HG02759 (cell line): Measurements from ENCODE around the gene ATG7.

ENCODE experiments used
- ATAC-seq: cut with Tn5 transposase; IDR thresholded peaks from one replicate; pipeline ENCODE4 v1.9.1; 2021; ENCODE audit warnings: mild to moderate bottlenecking, moderate library complexity; ENCODE audit not compliant: unreplicated experiment

ATG7 gene, protein sequence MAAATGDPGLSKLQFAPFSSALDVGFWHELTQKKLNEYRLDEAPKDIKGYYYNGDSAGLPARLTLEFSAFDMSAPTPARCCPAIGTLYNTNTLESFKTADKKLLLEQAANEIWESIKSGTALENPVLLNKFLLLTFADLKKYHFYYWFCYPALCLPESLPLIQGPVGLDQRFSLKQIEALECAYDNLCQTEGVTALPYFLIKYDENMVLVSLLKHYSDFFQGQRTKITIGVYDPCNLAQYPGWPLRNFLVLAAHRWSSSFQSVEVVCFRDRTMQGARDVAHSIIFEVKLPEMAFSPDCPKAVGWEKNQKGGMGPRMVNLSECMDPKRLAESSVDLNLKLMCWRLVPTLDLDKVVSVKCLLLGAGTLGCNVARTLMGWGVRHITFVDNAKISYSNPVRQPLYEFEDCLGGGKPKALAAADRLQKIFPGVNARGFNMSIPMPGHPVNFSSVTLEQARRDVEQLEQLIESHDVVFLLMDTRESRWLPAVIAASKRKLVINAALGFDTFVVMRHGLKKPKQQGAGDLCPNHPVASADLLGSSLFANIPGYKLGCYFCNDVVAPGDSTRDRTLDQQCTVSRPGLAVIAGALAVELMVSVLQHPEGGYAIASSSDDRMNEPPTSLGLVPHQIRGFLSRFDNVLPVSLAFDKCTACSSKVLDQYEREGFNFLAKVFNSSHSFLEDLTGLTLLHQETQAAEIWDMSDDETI

DNA sequence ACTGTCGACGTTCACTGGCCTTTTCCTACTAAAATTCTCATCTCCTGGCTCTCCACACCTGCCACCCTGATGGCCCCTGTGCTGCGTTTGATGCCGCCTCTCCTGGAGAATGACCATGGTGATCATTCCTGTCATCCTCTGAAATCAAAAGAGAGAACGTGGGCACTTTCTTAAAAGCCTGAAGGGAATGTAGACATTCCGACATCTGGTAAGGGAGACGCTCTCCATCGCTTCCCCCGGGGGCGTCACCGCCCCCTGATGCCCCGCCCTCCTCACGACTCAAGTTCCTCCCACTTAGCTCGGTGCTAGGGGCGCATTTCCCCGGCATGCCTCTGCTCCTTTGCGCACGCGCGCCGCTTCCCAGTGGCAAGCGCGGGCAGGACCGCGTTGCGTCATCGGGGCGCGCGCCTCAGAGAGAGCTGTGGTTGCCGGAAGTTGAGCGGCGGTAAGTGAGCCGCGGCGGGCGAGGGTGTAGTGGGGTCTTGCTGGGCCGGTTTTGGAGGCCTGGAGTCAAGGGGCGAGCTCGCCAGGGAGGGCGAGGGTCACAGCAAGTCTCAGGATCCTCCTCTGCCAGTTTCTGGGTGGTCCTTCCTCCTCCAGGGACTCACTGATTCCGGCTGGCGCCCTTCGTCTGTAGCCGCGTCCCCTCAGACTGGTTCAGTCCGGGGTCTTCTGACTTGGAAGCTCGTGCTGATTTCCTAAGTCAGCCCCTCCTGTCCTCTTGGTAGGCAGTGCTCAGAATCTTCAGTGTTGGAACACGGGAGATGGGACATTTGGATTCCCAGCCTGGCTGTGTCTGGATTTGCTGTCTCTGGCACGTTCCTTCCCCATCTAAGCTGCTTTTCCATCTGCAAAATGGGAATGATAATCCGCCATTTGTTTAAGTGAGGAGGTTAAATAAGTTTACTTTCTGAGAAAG, at the start of gene ATG7:
Gene ATG7 (plus strand): TSS at position 412 of the 919 bp plus-strand sequence. CDS start 26,299 bp downstream, outside the sequence.
- peak; percentile 99 for ATAC-seq

DNA sequence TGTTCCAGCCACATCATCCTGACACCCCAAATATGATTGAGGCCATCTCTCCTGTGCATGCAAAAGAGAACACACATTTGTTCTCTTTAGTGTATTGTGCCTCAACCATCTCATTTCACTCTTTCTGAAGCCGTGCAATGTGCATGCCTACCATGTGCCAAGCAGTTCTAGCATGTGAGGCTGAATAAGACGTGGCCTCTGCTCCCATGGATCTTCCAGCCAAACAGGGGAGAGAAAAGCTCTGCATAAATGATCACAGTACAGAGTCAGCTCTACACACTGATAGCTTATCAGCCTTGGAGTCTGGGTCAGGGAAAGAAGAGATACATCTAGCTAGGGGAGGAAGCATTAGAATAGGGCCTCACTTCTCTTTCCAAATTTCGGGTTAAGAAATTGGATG, 48.2 kb upstream of the ATG7 start:
- ATAC-seq = no peak

DNA sequence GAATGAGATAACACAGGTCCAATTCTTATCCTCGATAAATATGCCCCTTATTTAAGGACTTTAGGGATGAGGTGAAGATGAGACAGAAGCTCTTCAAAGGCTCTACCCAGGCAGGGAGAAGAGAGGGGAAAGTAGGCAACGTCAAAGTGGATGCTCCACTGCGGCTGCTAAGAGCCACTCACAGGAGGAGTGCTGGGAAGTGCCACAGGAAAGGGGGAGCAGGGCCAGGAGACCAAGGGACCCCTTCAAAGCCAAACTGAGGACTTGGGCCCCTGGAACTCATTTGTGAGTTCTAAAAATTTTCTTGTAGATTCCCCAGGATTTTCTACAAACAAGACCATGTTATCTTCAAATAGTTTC, 47.3 kb upstream of the ATG7 start:
- ATAC-seq = no peak

DNA sequence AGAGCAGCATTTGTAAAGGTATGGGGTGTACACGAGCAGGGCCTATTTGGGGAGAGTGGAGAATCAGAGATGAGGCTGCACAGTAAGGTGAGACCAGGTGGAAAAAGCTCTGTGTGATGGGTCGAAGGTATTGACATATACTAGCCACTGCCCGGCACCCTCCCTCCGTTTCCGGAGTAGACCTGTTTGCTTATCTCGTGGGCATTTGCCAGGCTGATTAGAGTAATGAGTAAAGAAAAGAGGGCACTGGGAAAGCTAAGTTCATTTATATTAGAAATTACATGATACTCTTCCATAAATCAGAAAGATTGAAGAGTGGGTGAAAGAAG, 46.2 kb upstream of the ATG7 start:
- ATAC-seq = no peak

DNA sequence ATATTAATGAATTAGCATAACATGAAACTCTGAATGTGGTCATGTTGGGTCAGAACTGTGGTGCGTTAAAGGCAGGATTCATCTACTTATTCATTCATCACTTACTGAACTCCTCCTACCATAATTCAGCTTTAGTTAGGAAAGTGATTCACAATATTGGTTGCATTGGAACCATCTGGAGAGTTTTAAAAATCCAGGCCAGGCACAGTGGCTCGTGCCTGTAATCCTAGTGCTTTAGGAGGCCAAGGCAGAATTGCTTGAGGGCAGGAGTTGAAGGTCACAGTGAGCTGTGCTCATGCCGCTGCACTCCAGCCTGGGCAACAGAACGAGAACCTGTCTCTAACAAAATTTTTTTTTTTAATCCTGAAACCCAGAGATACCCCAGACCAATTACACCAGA, 44.2 kb upstream of the ATG7 start:
- no peak for ATAC-seq

DNA sequence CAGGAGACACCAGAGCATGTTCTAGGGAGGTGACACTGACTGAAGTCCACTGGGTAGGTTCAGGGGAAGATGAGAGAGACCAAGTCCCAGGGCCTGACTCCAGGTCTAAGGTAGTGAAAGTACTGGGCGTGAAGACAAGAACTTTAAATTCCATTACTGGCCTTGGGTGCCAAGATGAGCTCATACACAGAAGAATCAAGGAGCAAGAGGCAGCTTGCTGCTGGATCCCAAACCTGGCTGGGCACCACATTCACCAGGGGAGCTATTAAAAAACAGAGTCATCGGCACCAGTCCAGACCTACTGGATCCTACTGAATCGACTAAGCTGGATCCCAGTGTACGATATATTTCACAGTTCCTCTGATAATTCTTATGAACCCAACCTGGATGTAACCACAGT, 42.1 kb upstream of the ATG7 start:
- ATAC-seq = no peak

DNA sequence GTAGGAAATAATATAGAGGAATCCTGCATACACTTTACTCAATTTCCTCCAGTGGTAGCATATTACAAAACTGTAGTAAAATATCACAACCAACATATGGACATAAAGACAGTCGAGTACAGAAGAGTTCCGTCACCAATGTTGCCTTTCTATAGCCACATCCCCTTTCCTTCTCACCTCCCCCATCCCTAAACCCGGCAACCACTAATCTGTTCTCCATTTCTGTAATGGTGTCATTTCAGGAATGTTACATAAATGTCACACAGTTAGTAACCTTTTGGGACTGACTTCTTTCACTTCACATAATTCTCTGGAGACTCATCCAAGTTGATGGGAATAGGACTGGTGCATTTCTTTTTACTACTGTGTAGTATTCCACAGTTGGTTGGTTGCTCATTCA, 41.4 kb upstream of the ATG7 start:
- no peak for ATAC-seq

DNA sequence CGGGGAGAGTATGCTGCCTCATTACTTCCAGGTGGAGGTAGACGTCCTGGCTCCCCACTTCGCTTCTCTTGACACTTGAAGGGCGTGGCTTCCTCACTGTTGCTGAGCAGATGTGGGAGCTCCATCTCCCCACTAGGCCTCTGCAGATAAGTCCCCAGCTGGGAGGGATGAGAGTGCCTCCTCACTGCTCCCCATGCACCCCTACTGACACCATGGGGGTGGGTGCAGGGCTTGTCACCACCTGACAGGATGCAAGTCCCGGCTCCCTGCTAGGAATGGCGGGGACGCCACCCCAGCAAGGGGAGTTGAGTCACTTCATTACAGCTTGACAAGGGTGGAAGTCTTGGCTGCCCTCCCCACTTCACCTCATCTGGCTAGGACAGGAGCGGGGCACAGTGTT, 36.8 kb upstream of the ATG7 start:
- ATAC-seq = no peak

DNA sequence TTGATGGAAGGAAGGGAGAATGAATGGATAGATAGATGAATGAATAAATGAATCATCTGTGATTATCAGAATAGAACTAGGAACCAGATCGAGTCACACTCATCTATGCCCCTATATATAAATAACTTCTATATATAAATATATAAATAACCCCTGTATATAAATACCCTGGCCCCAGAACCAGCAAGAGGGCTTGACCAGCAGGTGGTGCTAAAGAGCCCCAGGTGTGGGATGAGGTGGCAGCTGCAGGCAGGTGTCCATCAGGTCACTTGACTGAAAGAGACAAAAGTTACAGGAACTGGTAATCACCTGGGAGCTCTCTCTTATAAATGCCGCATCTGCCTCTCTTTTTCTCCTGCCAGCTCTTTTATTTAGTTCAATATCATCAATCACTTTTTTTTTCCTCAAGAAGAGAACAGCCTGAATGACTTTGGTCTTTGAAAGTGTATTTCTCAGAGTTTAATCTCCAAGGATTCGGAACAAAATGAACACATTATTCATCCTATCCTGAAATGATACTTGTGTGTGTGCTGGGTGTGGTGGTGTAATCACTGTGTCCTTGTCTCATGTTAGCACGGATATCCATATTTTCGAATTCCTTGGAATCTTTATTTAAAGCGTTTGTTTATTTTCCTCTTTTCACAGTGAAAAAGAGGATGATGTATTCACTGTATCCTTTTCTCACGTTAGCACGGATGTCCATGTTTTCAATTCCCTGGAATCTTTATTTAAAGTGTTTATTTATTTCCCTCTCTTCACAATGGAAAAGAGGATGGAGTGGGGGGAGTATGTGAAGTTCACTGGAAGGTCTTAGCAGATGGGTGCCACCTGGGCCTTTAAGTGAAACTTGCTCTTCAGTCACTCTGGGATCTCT, 35.4 kb upstream of the ATG7 start:
- no peak for ATAC-seq

DNA sequence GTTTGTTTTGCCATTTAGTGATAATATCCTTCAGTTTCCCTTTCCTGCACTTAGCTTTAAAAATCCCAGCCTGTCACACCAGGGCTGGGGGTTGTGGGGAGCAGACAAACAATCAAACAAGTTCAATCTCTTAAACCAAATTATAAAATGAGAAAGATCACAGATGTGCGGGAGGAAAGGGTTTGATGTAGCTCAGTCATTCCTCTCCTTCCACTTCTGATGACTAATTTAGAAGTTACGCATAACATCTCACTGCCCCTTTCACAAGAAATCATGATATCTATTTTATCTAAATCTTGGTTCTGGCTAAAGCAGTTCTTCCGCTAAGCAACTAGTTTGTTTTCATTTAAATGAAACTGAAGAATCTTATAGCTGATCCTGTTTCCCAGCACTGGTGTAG, 34.1 kb upstream of the ATG7 start:
- no peak for ATAC-seq

DNA sequence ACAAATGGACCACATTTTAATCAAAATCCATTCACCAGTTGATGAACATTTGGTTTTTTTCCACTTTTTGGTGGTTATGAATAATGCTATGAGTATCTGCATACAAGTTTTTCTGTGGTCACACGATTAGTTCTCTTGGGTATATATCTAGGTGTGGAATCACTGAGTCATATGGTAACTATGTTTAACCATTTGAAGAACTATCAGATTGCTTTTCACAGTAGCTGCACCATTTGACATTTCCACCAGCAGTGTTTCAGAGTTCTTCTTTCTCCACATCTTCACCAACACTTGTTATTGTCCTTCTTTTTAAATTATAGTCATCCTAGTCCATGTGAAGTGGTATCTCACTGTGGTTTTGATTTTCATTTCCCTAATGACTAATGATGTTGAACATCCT, 33.3 kb upstream of the ATG7 start:
- no peak for ATAC-seq

DNA sequence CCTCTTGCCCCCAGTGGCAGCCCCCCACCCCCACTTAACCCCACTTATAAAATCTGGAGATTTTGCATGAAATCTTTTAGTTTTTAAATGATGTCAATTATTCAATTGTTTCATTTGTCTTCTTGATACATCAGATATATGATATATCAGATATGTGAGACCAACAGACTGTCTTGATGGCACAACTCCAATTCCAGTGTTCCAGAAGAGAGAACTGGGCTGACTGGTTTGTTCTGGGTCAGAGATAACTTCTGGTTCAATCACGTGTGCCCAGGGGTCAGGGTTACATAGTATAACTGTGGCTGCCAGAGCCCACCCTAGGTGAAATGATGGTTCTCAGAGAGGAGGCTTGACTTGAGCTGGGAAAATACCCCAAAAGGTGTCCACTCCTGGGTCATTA, 32.4 kb upstream of the ATG7 start:
- ATAC-seq = no peak

DNA sequence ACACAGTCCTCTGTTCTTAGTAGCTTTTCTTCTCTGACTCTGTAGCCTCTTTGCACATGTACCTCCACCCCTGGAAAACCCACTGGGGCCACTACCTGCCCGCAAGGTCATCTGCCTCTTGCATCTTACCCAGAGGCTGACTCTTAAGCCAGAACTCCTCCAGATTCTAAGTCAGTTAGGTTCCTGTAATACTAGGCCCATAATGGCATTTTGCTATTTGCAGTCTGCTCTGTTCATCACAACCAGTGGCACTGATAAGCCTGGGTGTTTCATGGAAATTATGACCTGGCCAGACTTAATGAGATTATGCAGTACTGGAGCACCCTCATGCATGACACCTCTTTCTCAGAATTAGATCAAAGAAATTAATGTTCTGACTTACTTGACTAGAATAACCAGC, 31.7 kb upstream of the ATG7 start:
- ATAC-seq = no peak

DNA sequence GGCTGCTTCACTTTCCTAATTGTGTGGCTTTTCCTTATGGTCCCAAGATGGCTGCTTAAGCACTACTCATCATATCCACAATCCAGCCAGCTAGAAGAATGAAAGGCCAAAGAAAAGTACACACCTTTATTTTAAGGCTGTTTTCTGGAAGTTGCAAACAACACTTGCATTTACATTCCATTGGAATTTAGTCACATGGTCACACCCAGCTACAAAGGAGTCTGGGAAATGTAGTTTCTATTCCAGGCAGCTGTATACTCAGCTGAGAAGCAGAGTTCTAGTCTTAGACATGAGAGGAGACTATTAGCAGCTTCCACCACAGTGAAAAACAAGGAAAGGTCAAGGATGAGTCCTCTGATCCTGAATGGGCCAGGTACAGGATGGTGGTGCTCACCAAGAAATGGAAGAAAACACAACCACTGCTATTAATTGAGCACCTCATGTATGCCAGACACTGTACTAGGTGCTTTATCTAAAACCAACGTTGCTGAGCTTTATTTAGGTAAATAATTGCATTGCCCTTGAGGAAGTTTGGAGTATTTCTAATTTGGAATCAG, 28.0 kb upstream of the ATG7 start:
- no peak for ATAC-seq

DNA sequence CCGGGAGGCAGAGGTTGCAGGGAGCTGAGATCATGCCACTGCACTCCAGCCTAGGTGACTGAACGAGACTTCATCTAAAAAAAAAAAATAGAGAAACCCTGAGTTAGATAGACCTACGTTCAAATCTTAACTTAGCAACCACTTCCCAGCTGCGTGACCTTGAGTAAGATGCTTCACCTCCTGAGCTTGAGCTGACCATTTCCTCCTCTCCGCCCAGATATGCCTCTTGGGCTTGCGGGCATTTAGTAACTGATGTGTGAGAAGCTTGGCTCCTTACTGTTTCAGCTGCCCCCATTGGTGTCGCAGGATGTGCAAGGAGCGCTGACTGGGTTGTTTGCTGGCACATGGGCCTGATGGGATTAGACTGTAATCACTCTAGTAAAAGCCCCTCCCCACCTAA, 26.9 kb upstream of the ATG7 start:
- ATAC-seq = no peak

DNA sequence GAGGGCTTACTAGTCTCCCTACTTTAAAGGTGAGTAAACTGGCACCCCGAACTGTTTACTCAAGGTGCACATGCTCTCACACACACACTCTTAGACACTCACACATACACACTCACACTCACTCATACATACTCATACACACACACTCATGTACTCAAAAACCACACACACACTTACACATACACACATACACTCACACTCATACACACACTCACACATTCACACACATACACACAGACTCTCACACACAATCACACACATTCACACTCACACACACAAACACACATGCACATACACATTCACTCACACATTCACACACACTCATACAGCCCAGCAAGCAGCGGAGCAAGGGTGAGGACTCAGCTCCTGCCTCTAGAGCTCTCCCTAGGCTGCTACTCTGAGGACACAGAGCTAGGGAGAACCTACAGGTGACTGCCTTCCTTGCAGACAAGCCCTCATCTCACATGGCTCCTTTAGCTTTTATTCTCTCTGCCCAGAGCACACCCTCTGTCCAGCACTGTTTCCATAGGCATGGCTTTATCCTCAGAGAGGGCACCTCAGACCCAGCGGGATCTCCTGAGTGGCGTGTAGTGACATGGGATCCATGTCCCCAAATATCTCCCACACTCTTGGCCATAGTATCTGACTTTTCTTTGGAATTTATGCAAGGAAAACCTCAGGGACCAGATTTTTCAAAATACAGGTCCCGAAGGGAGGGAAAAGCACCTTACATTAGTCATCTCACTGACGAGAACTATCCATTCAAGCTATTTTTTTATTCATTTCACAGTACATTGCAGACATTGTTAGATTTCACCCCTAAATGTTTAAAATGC, 26.2 kb upstream of the ATG7 start:
- ATAC-seq = no peak

DNA sequence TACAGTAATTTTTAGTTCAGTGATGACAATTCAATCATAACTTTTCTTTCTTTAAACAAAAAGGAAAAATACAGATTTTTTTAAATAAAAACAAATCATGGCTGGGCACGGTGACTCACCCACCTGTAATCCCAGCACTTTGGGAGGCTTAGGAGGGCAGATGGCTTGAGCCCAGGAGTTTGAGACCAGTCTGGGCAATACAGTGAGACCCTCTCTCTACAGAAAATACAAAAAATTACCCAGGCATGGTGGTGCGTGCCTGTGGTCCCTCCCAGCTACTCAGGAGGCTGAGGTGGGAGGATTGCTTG, 25.6 kb upstream of the ATG7 start:
- no peak for ATAC-seq

DNA sequence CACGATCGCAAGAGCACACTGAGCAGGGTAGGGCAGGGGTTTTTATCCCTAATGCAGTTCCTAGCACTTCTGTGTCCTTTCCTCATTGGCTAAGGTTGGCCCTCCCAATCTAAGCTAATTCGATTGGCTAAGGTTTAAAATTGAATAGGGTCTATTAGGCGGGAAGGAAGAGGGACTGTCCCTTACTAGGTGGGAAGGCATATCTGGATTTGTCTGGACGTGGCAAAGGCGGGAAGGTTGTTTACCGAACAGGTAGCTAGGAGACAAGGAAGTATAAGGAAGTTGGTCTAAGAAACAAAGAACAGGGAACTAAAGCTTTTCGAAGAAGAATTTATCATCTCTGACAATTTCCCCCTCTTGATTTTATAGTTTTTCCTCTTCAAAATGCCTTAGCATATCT, 24.8 kb upstream of the ATG7 start:
- ATAC-seq = no peak

DNA sequence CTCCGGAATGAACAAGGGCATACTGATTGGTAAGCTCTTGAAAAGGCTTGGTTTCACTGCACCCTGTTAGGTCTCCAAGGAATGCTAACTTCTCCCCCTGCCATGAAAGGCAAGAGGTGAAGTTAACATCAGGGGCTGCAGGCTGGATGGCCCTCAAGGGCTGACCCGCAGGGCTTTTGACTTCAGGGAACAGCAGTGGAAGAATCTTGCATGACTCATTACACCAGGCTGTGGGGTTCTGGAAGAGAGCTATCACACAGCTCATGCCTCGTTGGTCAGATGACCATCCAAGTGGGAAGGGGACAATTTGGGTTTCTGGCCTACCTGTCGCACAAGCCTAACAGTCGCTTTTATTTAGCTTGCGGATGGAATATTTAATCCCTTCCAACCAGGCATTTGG, 23.6 kb upstream of the ATG7 start:
- no peak for ATAC-seq
